Astrocyte (in vitro differentiated cells and primary cell): Measurements from ENCODE around the gene NPTXR.

Experiments
- CTCF ChIP-seq: IDR thresholded peaks from 2 replicates; pipeline ENCODE4 v1.5.1; 2011; ENCODE audit warnings: low read depth, mild to moderate bottlenecking, inconsistent platforms, low read length, moderate library complexity; ENCODE audit not compliant: insufficient read depth
- EZH2 ChIP-seq: IDR thresholded peaks from 2 replicates; pipeline ENCODE4 v1.6.1; 2012; ENCODE audit warnings: mild to moderate bottlenecking, low read length, inconsistent platforms; ENCODE audit not compliant: insufficient read depth

GRCh38 chr22:38844315-38845003 lies 631 bp upstream of the NPTXR start:
- no peak for TF ChIP-seq CTCF
- TF ChIP-seq EZH2, result peak; percentile 69
